ENCODE measurements around the gene SSH3.

DNA sequence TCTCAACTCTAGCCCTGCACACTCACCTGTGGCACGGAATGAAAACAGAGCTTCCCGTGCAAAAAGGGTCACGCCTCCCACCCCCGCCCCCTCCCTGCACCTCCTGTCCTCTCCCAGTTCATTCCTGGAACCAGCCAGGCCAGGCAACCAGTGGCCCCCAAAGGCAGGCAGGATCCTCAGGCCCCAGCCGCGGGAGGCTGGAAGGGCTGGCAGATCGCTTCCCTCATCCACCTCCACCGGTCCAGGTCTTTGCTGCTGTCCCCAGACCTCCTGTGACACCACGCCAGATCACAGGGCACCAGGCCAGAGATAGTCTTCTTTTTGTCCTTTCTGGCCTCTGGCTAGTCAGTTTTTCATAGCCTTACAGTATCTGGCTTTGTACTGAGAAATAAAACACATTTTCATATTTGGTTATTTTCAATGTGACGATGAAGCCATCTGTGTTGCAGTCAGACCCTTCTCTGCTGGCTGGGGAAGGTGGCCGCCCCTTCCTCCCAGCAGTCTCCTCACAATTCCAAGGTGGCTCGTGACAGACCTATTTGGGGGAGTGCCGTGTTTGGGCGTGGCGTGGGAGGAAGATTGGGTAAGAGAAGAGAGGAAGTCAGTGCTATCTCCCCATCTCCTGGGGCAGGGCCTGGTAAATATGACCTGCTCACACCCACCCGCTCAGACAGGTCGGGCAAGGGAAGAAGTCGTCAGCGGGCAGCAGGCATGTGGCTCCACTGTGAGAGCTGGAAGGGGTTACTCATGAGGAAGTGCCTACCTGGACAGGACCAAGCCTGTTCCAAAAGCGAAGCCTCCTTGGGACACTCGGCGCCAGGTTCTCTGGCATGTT, 9.1 kb downstream of the SSH3 start:
- peak in 1 of 3 donors; percentile 30 for TF ChIP-seq POLR2AphosphoS5 (IDR thresholded peaks at IDR 0.05)
- TF ChIP-seq, protein P1, sequence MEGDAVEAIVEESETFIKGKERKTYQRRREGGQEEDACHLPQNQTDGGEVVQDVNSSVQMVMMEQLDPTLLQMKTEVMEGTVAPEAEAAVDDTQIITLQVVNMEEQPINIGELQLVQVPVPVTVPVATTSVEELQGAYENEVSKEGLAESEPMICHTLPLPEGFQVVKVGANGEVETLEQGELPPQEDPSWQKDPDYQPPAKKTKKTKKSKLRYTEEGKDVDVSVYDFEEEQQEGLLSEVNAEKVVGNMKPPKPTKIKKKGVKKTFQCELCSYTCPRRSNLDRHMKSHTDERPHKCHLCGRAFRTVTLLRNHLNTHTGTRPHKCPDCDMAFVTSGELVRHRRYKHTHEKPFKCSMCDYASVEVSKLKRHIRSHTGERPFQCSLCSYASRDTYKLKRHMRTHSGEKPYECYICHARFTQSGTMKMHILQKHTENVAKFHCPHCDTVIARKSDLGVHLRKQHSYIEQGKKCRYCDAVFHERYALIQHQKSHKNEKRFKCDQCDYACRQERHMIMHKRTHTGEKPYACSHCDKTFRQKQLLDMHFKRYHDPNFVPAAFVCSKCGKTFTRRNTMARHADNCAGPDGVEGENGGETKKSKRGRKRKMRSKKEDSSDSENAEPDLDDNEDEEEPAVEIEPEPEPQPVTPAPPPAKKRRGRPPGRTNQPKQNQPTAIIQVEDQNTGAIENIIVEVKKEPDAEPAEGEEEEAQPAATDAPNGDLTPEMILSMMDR (IDR thresholded peaks at IDR 0.05 in 8 of 11, conservative IDR thresholded peaks at IDR 0.05 in 3 of 11), result no peak

Data from spleen (tissue), 7 donors.